Mononuclear cell (primary cell): ENCODE data around the gene CTNNB1. TPM values are rescaled to one million over a fixed set of nuclear protein-coding genes. Genes with fewer than 3 reads are reported as not detected.

Source experiments
- H3K27me3 ChIP-seq: 2 replicates; pipeline ENCODE4 v1.6.0; 2011; ENCODE audit warnings: low read length, control low read depth; ENCODE audit not compliant: insufficient read depth
- H3K4me1 ChIP-seq: 2 replicates; pipeline ENCODE4 v1.5.1; 2011; ENCODE audit warnings: mild to moderate bottlenecking, low read length, control low read depth; ENCODE audit not compliant: insufficient read depth
- H3K4me3 ChIP-seq: 2 replicates; pipeline ENCODE4 v1.5.1; 2011; ENCODE audit warnings: mild to moderate bottlenecking, low read length, moderate library complexity
- H3K9me3 ChIP-seq: 2 replicates; pipeline ENCODE4 v1.5.1; 2011; ENCODE audit warnings: low read depth, mild to moderate bottlenecking, control low read depth, low read length
- total RNA-seq: library from RNA; depleted of rRNA; stranded (reverse); fragments of >200 nt; gene quantifications from one replicate; pipeline ENCODE4 v1.2.3, GENCODE V29; 2012

CTNNB1 gene
- total RNA-seq, 1 donor: 675 TPM

DNA sequence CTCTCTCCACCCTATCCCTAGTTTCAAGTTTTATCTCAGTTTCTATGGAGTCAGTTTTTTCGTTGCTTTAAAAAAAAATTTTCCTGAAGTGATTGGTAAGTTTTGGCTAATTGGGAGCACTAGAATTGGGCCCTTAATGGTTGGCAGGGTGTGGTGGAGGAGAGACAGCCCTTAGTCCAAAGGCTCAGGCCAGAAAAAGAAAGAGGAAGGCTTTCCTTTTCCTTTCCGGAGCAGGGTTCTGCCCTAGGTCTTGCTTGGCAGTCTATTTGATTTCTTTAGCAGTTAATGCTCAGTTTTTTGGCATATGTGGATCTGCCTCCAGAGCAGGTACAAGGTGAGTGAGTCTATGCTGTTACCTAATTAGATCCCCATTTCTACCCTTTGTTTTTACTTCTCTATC is 22.7 kb downstream of the CTNNB1 start:
- Histone ChIP-seq H3K9me3 (no peaks in the 10 kb centered on the region), H3K4me3 (no peak overlapping the region), H3K4me1 (peaks cover 24% of the 10 kb centered on the region), H3K27me3 (no peaks in the 10 kb centered on the region)

DNA sequence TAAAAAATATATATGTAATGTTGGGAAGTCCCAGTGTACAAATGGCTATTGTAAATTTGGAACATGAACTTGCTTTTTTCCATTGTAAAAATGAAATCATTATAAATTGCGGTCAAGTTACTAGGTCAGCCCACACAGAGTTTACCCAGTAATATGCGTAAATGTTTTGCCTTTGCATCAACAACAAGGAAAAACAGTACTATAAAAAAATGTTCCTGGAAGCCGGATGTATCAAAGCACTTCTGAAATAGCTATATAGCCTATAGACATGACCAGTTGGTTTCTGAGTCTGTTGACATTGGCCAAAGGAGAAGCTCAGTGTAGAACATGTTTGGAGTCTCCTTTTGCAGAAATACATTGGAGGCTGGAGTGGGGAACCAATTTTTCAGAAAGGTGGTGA is 23.2 kb downstream of the CTNNB1 start:
- no peak overlapping the region for H3K4me3 ChIP-seq
- peaks cover 23% of the 10 kb centered on the region for H3K4me1 ChIP-seq
- H3K27me3 ChIP-seq: no peaks in the 10 kb centered on the region
- no peaks in the 10 kb centered on the region for H3K9me3 ChIP-seq

- Histone ChIP-seq H3K4me3 (no peak overlapping the region), H3K27me3 (no peaks in the 10 kb centered on the region), H3K4me1 (peaks cover 23% of the 10 kb centered on the region)
These were observed 23.8 kb downstream of the CTNNB1 start for GRCh38 chr3:41223078-41223477.

DNA sequence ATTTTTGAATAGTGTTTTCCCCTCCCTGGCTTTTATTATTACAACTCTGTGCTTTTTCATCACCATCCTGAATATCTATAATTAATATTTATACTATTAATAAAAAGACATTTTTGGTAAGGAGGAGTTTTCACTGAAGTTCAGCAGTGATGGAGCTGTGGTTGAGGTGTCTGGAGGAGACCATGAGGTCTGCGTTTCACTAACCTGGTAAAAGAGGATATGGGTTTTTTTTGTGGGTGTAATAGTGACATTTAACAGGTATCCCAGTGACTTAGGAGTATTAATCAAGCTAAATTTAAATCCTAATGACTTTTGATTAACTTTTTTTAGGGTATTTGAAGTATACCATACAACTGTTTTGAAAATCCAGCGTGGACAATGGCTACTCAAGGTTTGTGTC is 24.4 kb downstream of the CTNNB1 start:
- no peaks in the 10 kb centered on the region for H3K27me3 ChIP-seq
- no peaks in the 10 kb centered on the region for H3K9me3 ChIP-seq
- H3K4me1 ChIP-seq: peaks cover 19% of the 10 kb centered on the region
- H3K4me3 ChIP-seq: no peak overlapping the region

More at GRCh38 chr3:41223078-41223477, 23.8 kb downstream of the CTNNB1 start:
- no peaks in the 10 kb centered on the region for H3K9me3 ChIP-seq

GRCh38 chr3:41224120-41224806 is 25.0 kb downstream of the CTNNB1 start:
- Histone ChIP-seq H3K4me1 (peaks cover 18% of the 10 kb centered on the region), H3K27me3 (no peaks in the 10 kb centered on the region), H3K9me3 (no peaks in the 10 kb centered on the region), H3K4me3 (no peak overlapping the region)

DNA sequence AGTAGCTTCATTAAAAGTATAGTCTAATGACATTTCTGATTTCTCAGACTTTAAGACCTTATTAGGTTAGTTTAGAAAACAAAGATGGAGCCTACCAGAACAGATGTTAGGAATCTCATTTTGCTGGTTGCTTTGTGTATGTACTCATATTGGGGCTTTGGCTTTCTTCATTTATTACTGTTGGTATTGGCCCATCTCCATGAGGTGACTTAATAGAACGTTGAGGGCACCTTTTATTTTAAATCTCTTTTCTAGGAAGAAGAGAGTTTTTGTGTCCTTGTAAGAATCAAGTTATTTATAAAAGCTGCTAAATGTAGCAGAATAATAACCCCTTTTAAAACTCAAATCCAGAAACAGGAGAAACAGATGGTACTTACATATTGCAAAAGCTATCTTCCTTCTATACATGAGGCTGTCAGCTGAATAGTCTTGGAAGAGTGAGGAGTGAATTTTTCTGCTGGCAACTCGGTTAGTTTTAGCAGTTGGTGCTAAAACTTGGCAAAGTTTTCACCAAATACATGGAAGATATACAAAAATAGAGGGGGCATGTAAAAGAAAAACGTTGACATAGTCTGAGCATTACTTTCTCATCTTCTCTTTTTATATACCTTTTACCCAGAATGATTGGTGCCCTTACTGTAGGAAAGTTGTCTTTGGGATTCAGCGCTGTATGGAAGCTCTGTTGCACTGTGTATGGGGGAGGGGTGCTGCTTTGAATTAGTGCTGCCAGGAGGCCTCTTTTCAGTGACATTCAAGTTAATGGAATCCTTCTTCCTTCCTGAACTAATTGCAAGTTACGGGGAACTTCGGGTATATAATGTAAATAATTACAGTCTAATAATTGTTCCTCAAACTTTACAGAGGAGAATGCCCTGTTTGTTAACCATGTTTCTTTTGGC is 35.8 kb downstream of the CTNNB1 start:
- no peaks in the 10 kb centered on the region for H3K9me3 ChIP-seq
- H3K27me3 ChIP-seq: no peaks in the 10 kb centered on the region
- no peak overlapping the region for H3K4me3 ChIP-seq
- H3K4me1 ChIP-seq: no peaks in the 10 kb centered on the region

DNA sequence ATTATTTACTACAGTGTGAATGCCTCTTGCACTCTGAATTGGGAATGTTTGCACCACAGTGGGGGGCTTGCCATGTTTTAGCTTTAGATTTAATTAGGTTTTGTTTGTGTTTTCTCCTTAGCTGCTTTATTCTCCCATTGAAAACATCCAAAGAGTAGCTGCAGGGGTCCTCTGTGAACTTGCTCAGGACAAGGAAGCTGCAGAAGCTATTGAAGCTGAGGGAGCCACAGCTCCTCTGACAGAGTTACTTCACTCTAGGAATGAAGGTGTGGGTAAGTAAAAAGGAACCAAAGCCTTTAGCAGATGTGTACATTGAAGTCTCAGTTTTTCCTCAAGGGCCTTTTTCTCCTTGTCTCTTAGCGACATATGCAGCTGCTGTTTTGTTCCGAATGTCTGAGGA is 36.9 kb downstream of the CTNNB1 start:
- Histone ChIP-seq H3K27me3 (no peaks in the 10 kb centered on the region), H3K9me3 (no peaks in the 10 kb centered on the region), H3K4me3 (no peak overlapping the region), H3K4me1 (no peaks in the 10 kb centered on the region)

DNA sequence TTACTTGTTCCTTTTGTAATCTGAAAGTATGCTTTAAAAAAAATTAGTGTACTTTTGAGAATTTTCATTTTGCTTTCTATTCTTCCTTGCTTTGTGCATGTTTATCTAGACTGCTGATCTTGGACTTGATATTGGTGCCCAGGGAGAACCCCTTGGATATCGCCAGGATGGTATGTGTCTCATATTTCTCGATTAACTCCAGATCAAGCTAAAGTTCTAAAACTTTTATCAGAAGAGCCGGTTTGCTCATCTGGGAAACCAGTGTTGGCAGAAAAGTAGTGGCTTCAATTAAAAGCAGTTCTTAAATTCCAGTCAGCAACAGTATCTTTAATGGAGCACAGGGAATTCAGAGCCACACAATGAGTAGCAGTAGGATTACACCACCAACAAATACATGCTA is 38.6 kb downstream of the CTNNB1 start:
- H3K9me3 ChIP-seq: no peaks in the 10 kb centered on the region
- H3K4me3 ChIP-seq: no peak overlapping the region
- H3K27me3 ChIP-seq: no peaks in the 10 kb centered on the region
- no peaks in the 10 kb centered on the region for H3K4me1 ChIP-seq

DNA sequence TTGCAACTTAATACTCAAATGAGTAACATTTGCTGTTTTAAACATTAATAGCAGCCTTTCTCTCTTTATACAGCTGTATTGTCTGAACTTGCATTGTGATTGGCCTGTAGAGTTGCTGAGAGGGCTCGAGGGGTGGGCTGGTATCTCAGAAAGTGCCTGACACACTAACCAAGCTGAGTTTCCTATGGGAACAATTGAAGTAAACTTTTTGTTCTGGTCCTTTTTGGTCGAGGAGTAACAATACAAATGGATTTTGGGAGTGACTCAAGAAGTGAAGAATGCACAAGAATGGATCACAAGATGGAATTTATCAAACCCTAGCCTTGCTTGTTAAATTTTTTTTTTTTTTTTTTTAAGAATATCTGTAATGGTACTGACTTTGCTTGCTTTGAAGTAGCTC is 40.3 kb downstream of the CTNNB1 start:
- Histone ChIP-seq H3K4me1 (no peaks in the 10 kb centered on the region), H3K27me3 (no peaks in the 10 kb centered on the region), H3K4me3 (no peak overlapping the region), H3K9me3 (no peaks in the 10 kb centered on the region)

- H3K27me3 ChIP-seq: no peaks in the 10 kb centered on the region
- H3K4me3 ChIP-seq: no peak overlapping the region
- no peaks in the 10 kb centered on the region for H3K9me3 ChIP-seq
These were observed 41.9 kb downstream of the CTNNB1 start for GRCh38 chr3:41241161-41241560.

DNA sequence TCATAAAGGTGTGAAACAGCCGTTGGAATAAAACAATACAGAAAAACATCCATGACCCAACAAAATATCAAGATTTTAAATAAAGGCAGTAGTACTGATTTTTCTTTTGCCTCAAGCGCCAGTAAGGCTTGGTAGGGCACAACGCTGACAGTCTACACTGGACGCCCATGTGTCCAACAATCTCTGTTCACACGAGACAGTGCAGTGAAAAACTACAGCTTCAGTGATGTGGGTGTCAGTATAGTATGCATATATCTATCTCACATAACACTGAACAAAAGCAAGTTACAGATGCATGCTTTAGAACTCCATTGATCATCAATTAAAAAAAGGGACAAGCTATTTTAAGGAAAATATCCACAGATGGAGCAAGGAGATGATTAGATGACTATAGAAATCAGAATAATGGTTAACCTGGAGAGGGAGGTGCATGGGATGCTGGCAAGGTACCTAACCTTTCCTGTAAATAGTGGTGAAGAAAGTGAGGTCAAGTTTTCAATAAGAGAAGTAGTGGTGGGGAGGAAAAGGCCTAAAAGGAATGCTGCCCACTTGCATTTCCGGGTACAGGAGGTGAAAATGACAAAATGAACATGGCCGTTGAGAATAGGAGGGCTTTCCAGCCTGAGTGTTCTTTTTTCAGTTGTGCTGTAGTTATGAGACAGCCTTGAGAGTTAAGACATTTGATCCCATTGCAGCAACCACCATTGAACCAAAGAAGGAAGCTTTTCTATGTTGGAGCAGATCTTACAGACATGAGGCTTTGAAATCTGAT is 42.7 kb downstream of the CTNNB1 start:
- H3K4me1 ChIP-seq: no peaks in the 10 kb centered on the region
- no peak overlapping the region for H3K4me3 ChIP-seq
- no peaks in the 10 kb centered on the region for H3K9me3 ChIP-seq
- H3K27me3 ChIP-seq: no peaks in the 10 kb centered on the region

More at GRCh38 chr3:41241161-41241560, 41.9 kb downstream of the CTNNB1 start:
- H3K4me1 ChIP-seq: no peaks in the 10 kb centered on the region

GRCh38 chr3:41243183-41243582 is 43.9 kb downstream of the CTNNB1 start:
- H3K4me1 ChIP-seq: no peaks in the 10 kb centered on the region
- no peaks in the 10 kb centered on the region for H3K27me3 ChIP-seq
- H3K9me3 ChIP-seq: no peaks in the 10 kb centered on the region
- no peak overlapping the region for H3K4me3 ChIP-seq

DNA sequence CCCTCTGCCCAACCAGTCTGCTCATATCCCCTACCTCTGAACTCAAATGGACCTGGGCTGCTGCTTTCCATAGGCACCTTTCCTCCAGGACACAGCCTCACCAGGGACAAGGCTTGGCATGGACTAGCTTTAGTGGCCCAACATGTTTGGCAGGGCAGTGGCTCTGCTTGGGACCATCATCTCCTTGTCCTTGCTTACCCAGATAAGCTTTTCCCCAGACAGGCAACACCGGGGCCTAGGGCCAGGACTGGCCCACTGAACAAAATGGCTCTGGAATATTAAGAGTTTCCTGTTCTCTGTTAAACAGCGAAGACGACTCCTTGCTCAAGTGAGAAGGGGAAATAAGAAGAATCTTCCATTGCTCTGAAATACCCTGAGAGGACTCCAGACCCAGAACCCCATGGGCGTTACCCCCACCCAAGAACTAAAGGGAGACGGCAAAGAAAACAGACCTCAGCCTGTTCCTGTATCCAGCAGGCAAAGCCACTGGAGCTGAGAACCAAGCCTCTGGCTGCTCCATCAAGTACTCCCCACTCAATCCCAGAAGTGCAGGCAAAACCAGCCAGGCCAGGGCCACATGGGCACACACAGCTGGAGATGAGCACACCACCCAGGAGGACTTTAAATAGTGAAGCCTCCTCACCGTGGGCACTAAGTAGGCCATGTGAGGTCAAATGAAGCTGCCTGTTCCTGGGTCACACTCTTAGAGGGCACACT is 45.5 kb downstream of the CTNNB1 start:
- H3K9me3 ChIP-seq: no peaks in the 10 kb centered on the region

DNA sequence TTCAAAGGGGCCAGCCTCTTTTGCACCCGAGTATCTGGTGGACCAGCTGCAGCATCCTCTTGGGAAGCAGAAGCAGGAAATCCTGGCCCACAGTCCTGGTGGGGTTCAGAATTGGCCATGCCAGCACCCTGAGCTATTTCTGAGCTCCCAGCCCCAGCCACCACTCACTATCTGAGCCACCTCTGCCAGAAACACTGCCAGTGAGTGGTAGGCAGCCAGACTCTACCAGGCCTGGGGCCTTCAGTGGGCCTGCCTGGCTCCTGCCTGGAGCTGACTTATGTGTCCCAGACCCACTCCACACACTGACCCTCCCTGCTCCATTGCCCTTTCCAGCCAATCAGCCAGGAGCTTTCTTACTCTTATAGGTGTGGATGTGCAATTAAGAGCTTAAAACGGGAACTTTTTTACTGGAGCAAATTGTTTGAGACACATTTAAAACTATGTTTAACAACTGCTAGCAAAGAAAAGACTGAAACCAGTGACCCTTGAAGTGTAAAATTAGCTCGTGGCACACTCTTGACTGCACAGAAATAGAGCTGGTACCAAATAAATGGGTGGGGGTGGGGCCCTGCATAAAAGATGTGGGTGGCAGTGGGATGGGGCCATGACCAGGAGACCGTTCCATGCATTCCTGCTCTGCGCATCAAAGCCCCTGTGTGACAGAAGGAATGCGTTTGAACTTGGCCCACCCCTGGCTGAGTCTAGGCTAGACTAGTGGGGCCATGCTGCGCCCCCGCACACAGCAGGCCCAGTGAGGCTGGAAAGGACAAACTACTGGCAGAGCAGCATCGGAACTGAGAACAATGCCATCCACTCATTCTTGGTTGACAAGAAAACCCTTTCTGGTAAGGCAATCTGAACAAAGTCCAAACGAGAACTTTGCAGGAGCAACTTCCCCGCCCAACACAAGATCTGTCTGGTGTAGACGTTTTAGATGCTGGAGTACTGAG is 48.0 kb downstream of the CTNNB1 start:
- no peaks in the 10 kb centered on the region for H3K27me3 ChIP-seq
- H3K4me3 ChIP-seq: no peak overlapping the region
- H3K9me3 ChIP-seq: no peaks in the 10 kb centered on the region
- no peaks in the 10 kb centered on the region for H3K4me1 ChIP-seq

More for the DNA sequence above, 45.5 kb downstream of the CTNNB1 start:
- H3K27me3 ChIP-seq: no peaks in the 10 kb centered on the region
- H3K4me3 ChIP-seq: no peak overlapping the region
- H3K4me1 ChIP-seq: no peaks in the 10 kb centered on the region
